ENCODE measurements around the gene ITGA3. TPM values are rescaled to one million over a fixed set of nuclear protein-coding genes. Genes with fewer than 3 reads are reported as not detected.

Gene ITGA3
- total and polyA plus RNA-seq, 2 of the 13 experiments (the other 11 are each of a cell fraction or from before 2014, with no cell fraction given) = 0.48 to 0.69 TPM

GRCh38 chr17:50087246-50087911 lies 31.5 kb downstream of the ITGA3 start (continued):
- no peak for TF ChIP-seq MXD3 (CRISPR knock-in tag; IDR thresholded peaks at IDR 0.05)
- TF ChIP-seq RBM39 (IDR thresholded peaks at IDR 0.05; ENCODE audit: low read depth, low read length, poor library complexity, severe bottlenecking) = no peak
- TF ChIP-seq ZNF567 (CRISPR knock-in tag; IDR thresholded peaks at IDR 0.05; ENCODE audit: borderline replicate concordance) = 0 out of 2 replicates have a peak, but pooled peaks have one; percentile 60
- TF ChIP-seq ZFP41 (CRISPR knock-in tag; IDR thresholded peaks at IDR 0.05; ENCODE audit: borderline replicate concordance) = 0 out of 2 replicates have a peak, but pooled peaks have one; percentile 48
- no peak for TF ChIP-seq ZNF557 (CRISPR knock-in tag; IDR thresholded peaks at IDR 0.05)
- peak; percentile 32; the same call in 1 of the 2 replicates for TF ChIP-seq RFXAP (CRISPR knock-in tag; IDR thresholded peaks at IDR 0.05; ENCODE audit: borderline replicate concordance)
- no peak; the same call in 1 of the 2 replicates for TF ChIP-seq CENPBD1 (CRISPR knock-in tag; IDR thresholded peaks at IDR 0.05; ENCODE audit: borderline replicate concordance, low read depth)
- TF ChIP-seq ZNF10 (CRISPR knock-in tag; IDR thresholded peaks at IDR 0.05; ENCODE audit: borderline replicate concordance, low read depth) = no peak
- peak; percentile 55 for TF ChIP-seq SMC3 (IDR thresholded peaks at IDR 0.05; ENCODE audit: low read length)
- 0 out of 2 replicates have a peak, but pooled peaks have one; percentile 29 for TF ChIP-seq HIVEP1 (CRISPR knock-in tag; IDR thresholded peaks at IDR 0.05)
- TF ChIP-seq SMAD3 (CRISPR knock-in tag; IDR thresholded peaks at IDR 0.05) = 0 out of 2 replicates have a peak, but pooled peaks have one; percentile 35
- no peak for TF ChIP-seq ZNF678 (CRISPR knock-in tag; IDR thresholded peaks at IDR 0.05)
- TF ChIP-seq SOX6 (IDR thresholded peaks at IDR 0.05) = no peak
- 0 out of 2 replicates have a peak, but pooled peaks have one; percentile 17 for TF ChIP-seq SOX6 (CRISPR knock-in tag; IDR thresholded peaks at IDR 0.05)
- no peak for TF ChIP-seq AKNA (CRISPR knock-in tag; IDR thresholded peaks at IDR 0.05; ENCODE audit: borderline replicate concordance)
- peak; percentile 49 for TF ChIP-seq ZNF501 (CRISPR knock-in tag; IDR thresholded peaks at IDR 0.05)
- 0 out of 2 replicates have a peak, but pooled peaks have one; percentile 30 for TF ChIP-seq HOXA5 (CRISPR knock-in tag; IDR thresholded peaks at IDR 0.05)
- TF ChIP-seq MNT (IDR thresholded peaks at IDR 0.05) = no peak
- TF ChIP-seq ZNF563 (CRISPR knock-in tag; IDR thresholded peaks at IDR 0.05) = 0 out of 2 replicates have a peak, but pooled peaks have one; percentile 9
- TF ChIP-seq SP1 (IDR thresholded peaks at IDR 0.05) = no peak
- TF ChIP-seq SP1 (CRISPR knock-in tag; IDR thresholded peaks at IDR 0.05) = 0 out of 2 replicates have a peak, but pooled peaks have one; percentile 20
- no peak for TF ChIP-seq ZNF282 (IDR thresholded peaks at IDR 0.05; ENCODE audit: partially characterized antibody)
- TF ChIP-seq ZNF792 (CRISPR knock-in tag; IDR thresholded peaks at IDR 0.05) = no peak
